GM21447 (cell line): Measurements from ENCODE around the gene MAEA.
"Not testable (repeated sequence)": the region's sequence is repeated elsewhere in the genome, so short reads cannot be mapped to it uniquely, and the experiment has no call there.

Source experiments
- ATAC-seq: cut with Tn5 transposase; IDR thresholded peaks from one replicate; pipeline ENCODE4 v1.9.1; 2021; ENCODE audit not compliant: unreplicated experiment

The MAEA gene

DNA sequence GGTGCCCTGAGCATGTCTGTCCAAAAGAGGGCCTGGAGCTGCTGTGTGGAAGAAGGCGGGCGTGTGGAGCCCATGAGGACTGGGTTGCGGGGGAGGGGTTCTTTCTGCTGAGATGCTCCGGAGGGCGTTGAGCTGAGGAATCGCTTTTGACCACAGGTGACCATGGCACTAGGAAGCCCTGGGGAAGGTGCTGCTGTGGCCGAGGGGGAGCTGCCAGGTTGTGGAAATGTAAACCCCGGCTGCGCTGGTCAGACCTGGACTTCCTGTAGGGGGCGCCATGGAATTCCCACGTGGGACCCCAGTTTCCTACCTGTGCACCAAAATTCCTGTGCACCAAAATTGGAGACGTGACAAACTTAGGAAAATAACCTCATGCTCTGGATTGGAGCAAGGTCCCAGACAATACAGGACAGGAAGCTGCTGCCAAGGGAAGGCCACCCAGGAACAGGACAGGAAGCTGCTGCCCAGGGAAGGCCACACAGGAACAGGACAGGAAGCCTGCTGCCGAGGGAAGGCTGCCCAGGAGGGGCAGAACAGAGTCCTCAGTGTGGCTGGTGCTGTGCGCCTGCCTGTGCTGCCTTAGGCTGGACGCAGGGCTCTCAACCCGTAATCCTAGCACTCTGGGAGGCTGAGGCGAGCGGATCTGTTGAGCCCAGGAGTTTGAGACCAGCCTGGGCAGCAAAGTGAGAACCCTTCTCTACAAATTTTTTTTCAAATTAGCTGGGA, 29.0 kb downstream of the MAEA start:
- no peak for ATAC-seq

DNA sequence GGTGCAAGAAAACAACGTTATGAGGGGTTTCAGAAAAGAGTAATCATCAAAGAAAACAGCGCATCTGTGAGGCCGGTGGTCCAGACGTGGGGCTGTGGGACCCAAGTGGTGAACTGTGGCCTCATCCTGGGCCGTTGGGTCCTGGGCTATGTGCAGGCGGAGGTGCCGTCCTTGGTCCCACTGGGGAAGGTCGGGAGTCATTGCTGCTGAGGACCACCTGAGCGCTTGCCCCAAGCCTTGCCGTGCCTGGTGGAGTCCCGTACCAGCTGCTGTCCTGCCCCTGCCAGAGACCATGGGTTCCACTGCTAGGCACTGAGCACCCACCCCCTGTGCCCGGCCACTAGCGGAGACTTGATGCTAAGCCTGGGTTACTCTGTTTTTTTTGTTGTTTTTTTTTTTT, 31.8 kb downstream of the MAEA start:
- ATAC-seq, result no peak

DNA sequence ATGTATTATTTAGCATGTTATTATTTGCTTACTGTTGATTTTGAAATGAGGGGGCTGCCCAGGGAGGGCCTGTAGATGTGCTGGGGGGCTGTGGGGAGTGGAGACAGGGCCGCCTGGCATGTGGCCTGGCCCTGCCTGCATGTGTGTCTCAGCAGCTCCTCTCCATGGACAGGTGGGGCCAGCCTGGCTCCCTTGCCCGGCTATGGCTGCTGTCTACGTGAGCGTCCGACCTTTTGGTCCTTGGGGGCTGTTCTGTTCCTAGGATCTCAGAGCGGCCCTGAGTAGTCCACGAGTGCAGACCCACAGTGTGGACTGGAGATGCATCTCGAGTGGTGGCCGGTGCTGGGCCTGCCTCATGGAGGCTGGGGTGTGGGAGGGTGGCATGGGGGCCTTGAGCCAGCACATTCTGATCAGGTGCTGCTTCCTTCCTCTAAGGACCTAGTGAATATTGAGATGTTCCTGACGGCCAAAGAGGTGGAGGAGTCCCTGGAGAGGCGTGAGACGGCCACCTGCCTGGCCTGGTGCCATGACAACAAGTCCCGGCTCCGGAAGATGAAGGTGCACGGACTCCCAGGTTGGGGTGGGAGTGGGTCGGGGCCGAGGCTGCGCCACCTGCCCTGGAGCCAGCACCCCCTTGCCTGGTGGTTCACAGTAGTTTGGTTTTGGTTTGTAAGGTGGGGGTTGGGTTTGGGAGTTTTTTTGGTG, 32.4 kb downstream of the MAEA start:
- no peak for ATAC-seq

DNA sequence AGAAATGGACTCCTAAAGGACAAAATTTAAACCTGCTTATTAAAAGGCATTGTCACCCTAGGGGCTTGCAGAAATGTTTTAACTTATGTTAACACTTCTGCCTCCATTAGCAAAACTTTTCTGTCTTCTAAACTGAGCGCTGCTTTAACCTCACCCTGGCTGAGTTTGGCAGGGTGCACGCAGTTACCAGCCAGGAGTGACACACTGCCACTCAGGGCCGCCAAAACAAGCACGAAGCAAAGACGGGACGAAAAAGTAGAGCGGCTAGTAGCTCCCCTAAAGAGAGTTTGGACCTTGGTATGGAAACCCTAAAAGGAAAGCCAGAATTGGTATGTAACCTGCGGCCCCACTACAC, 33.6 kb downstream of the MAEA start:
- no peak for ATAC-seq

DNA sequence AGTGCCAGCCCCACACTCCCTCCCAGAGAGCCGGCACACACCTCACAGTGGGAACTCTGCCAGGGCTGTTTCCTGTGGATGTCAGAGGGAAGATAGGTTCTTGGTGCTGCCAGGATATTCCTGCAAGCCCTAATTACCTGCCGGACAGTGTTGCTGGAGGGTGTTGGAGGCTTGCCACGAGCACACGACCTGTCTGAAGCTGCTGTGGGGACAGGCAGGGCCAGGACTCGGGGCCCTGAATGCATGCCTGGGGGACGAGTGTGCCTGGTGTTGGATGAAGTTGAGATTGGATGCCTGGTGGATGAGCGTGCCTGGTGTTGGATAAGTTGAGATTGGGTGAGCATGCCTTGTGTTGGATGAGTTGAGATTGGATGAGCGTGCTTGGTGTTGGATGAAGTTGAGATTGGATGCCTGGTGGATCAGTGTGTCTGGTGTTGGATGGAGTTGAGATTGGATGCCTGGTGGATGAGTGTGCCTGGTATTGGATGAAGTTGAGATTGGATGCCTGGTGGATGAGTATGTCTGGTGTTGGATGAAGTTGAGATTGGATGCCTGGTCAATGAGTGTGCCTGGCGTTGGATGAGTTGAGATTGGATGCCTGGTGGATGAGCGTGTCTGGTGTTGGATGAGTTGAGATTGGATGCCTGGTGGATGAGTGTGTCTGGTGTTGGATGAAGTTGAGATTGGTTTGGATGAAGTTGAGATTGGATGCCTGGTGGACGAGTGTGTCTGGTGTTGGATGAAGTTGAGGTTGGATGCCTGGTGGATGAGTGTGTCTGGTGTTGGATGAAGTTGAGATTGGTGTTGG, 34.1 kb downstream of the MAEA start:
- ATAC-seq, result no peak

DNA sequence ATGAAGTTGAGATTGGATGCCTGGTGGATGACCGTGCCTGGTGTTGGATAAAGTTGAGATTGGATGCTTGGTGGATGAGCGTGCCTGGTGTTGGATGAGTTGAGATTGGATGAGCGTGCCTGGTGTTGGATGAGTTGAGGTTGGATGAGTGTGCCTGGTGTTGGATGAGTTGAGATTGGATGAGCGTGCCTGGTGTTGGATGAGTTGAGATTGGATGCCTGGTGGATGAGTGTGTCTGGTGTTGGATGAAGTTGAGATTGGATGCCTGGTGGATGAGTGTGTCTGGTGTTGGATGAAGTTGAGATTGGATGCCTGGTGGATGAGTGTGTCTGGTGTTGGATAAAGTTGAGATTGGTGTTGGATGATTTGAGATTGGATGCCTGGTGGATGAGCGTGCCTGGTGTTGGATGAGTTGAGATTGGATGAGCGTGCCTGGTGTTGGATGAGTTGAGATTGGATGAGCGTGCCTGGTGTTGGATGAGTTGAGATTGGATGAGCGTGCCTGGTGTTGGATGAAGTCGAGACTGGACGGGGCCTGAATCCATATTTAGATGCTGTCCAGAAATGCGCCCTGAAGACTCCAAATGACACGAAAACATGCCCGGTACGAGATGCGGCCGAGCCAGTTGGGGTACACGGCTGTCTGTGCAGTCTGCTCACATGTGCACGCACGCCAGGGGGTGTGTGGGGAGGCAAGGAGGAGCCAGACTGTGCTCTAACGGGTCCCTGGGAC, 34.9 kb downstream of the MAEA start:
- not testable (repeated sequence) for ATAC-seq

DNA sequence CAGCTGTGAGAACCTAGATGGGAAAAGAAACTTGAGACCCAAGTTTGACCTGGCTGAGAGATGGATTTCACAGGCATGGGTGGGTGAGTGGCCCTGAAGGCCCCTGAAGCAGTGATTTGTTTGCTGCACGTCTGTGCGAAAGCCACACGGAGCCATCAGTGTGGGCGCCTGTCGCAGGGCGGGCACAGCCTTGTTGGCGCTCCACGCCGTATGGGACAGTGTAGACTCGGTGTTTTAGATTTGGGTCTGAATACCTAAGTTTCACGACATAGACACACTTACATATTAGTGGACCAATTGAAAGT, 35.4 kb downstream of the MAEA start:
- no peak for ATAC-seq

DNA sequence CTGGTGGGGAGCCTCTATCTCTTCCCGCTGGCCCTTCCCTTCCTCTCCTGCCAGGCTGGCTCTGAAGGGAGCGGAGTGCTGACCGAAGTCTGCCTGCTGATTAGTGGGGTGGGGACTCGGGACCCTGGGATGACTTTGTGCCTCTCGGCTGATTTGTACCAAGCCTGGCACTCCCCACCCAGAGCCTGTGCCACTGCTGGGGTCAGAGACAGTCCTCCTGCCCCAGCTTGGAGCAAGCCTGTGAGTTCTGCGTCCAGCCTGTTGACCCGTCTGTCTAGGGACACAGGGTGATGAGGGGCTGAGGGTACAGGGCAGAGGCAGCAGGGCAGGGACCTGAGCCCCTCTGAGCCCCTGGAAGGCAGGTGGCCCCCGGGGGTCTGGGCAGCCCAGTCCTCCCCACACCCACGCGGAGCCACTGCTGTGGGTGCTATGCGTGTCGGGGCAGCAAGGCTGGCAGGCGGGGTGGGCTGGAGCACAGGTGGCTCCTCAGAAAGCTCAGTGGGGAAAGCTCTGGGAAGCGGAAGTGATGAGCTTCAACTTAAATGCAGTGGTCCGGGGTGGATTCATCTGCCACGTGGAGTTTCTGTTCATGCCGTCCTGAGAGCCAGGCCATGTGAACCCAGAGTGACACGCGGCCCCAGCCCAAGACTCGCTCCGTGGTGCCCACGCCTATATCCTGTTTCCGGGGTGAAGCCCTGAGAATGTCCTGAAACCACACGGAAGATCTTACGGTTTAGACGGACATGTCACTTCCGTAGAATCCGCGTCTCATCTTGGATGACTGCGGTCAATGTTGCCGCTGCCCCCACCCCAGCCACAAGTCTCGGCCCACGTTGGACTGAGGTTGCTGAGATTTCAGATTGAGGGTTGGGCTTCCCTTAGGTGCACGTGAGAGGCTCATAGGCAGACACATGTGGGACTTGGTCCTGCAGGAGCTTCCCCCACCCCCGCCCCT, 36.3 kb downstream of the MAEA start:
- no peak for ATAC-seq

DNA sequence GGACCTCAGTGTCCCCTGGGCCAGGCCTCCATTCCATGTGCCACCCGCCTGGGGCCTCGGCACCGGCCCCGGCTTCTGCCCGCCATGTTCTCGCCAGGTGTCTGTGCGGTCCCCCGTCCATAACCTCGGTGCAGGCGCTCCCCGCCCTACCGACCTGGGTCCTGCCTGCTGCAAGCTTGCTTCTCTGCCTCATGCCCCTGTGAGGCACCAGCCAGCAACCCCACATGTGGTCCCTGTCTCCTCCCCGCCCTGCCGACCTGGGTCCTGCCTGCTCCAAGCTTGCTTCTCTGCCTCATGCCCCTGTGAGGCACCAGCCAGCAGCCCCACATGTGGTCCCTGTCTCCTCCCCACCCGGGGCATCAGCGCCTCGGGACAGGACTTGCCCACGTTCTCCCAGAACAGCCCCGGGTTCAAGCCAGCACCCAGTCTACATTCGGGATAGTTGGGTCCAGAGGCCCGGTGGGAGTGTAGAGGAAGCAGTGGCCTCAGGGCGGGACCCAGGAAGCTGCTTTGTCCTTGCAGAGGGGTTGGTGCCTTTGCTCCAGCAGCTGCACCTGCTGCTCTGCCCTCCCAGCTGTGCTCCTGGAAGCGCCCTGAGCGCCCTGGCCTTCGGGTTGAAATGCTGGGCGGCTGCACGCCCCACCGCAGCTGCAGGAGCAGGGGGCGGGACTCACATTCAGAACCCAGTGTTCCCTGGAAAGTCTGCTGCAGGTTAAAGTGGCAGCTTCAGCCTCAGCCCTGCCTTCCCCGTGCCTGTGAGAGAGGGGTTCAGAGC, 37.2 kb downstream of the MAEA start:
- no peak for ATAC-seq

DNA sequence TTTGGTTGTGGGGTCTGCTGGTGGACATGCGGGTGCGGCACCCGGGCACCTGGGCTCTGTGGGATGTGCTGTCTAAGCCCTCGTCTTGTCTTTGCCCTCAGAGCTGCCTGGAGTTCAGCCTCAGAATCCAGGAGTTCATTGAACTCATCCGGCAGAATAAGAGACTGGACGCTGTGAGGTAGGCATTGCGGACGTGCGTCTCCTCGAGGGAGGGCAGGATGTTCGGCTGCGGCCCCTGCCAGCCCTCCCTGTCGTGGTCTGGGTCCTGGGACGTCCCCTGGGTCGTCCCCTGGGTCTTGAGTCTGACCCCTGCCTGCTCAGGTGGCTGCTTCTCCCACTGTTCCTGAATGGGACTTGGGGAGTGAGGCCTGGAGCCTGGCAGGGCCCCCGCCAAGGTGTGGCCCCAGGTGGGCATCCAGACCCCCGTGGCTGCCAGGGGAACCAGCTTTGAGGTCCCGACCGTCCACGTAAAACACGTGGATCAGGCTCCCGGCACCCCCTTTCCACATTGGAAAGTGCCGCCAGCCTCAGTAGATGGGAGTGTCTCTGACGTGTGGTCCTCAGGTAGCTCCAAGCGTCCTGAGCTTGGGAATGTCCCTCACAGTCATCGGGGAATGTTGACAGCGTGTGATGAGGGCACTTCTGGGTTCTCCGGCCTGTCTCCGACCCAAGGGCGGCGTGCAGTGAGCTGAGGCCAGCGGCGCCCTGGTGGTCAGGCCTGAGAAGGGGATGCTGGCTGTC, 38.0 kb downstream of the MAEA start:
- no peak for ATAC-seq

DNA sequence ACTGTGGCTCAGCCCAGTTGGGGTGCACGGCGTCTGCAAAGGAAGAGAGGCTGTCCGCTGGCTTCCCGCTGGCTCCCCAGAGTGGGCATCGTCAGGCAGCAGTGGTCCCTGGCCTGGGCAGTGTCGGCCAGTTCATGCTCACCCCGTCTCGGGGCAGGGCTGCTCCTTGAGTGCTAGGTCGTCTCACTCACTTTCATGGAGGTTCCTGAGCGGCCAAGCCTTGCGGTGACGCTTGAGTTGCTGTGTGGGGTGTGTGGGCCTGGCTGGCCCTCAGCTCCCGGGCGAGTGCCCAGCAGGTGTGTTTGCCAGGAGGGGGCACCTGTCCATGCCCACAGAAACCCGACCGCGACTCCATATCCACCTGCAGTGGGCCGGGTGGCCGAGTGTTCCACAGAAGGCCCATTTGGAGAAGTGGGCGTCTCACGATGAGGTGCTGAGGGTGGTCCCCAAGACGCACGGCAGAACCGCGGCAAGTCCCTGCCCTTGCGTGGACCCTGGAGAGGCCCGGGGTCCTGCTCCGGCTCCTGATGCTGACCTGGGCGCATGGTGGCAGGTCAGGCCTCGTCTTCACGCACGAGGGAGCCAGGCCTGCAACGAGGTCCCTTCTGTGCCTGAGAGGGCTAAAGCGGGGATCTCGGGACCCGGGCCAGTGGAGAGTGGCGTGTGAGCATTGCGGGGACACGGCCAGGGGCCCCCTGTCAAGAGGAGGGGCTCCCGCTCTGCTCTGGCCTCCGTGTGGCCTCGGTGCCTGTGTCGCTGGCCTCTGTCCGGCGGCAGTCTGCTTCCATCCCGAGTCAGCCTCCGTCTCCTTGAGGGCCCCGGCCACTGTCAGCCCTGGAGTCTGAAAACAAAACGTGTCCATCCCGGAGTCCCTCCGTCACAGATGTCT, 38.8 kb downstream of the MAEA start:
- ATAC-seq, result no peak

DNA sequence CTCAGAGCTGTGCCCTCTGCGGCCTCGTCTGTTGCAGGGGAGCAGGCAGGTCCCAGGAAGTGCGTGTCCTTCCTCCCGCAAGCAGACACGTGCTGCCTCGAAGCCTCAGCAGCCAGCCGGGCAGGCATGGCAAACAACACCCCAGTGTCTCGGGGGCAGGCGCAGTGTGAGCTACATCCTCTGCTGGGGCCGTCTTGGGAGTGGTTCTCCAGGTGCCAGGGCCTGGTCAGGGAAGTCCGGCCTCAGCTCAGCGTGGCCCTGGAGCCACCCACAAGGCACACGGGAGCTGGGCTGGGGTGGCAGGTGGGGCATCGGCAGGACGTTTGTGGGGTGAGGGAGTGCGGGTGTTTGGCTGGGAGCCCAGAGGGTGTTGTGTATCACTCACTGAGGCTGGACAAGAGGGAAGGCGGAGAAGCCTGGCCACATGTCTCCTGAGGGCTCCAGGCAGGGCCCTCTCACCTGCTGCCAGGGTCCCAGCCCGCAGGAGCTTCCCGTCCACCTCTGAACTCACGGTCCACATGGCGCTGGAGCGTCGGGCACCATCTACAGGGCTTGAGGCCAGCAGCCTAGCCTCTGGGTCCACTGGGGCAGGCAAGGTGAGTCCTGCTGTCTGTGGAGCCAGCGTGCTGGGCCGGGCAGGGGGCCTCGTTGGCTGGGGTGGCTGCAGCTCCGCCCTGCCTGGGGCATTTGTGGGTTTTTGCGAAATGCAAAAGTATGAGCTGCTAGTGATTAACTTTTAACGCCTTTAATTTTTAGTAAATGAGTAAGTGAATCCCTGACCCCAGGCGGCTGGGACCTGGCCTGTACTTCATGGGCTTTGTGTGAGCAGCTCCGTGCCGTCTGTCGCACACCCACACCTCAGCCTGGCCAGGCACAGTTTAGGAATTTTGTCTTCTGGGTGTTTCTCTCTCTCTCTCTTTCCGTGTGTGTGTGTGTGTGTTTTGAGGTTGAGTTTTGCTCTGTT, 40.0 kb downstream of the MAEA start:
- ATAC-seq, result no peak

DNA sequence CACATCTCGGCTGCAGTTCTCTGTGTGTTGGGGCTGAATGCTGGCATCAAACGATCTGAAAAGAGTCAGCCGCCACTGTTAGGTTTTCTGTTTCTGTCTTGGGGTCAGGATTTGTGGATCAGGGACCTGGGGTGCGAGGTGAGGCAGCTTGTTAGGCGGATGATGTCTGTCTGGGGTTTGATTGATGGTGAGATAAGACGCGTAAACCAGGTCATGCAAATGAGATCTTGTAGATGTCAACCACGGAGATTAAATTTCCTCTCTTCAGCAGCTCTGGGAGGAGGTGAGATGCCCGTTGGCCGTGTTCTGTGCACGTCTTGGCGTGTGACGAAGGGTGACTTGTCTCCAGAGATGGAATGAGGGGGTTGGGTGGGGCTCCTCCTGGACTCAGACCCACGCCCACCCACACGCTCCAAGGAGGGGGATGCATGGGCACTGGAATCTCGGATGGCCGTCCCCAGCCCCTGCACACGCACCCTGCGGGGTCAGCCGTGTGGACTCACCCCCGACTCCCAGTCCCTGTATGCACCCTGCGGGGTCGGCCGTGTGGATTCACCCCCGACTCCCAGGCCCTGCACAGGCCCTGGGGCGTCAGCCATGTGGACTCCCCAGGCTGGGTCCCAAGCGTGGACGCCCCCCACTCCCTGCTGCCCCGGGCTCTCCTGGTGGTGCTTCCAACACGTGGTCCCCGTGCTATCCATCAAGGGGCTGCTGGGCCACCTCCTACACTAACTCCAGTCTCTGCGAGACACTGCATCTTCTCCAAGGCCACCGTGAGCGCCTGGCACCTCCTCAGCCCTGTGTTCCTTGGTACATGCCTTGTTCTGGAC, 41.3 kb downstream of the MAEA start:
- ATAC-seq, result no peak

DNA sequence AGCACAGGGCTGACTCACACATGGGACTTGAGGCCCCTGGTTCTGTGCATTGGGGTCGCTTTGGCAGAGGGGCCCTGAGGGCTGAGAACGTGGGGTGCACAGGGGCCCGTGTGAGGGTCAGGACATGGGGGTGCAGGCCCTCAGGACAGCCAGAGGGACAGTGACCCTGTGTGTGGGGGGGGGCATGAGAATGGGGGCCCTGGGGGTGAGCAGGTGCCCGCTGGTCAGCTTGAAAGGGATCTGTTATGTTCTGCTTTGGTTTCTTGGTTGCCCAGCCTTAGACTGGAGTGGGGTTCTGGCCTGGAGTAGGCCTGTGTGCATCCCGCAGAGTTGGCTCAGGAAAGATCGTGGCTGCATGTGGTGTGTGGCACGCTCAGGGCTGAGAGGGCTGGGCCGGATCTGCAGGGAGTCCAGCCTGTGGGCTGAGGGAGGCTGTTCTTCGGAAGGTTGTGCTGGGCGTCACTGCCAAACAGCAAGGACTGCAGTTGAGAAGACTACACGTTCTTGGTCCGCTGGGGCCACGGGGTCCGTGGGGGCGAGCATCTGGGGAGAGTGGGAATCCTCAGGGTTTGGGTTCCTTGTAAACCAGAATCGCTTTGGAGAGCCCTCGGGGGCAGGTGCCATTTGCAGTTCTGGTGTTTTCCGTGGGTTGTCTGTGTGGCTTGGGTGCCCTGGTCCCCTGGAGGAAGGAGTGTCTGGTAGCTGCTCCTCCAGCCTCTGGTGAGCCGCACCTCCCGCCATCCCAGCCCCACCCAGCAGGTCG, 42.1 kb downstream of the MAEA start:
- no peak for ATAC-seq

DNA sequence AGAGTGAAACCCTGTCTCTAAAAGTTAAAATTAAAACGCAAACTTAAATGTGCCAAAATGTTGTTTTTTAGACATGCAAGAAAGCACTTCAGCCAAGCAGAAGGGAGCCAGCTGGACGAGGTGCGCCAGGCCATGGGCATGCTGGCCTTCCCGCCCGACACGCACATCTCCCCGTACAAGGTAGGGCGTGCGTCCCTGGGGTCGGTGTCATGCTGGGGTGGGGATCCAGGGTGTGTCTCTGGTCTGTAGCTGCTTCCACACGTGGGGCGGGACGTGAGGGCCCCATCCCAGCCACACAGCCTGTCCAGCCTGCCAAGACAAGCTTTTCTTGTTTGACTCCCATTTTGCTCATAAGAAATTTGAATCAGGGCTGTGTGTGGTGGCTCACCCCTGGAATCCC, 43.0 kb downstream of the MAEA start:
- no peak for ATAC-seq
